Loucy (cell line): Measurements from ENCODE around the gene FAM151A.

Source experiments
- H2AFZ ChIP-seq: fragments of 200-600 bp; sonication (generic); 2 replicates; pipeline ENCODE4 v1.6.0; 2016; ENCODE audit warnings: antibody characterized with exemption, mild to moderate bottlenecking, low read length, moderate library complexity
- H3F3A ChIP-seq: fragments of 200-600 bp; 2 replicates; pipeline ENCODE4 v1.6.0; 2016; ENCODE audit warnings: antibody characterized with exemption, low read depth, mild to moderate bottlenecking
- H3K27me3 ChIP-seq: fragments of 200-600 bp; sonication (generic); 2 replicates; pipeline ENCODE4 v1.6.1; 2014; ENCODE audit warnings: low read length, mild to moderate bottlenecking; ENCODE audit not compliant: insufficient read depth, poor library complexity, severe bottlenecking
- H3K36me3 ChIP-seq: fragments of 200-600 bp; sonication (generic); 2 replicates; pipeline ENCODE4 v1.6.1; 2016; ENCODE audit warnings: low read length; ENCODE audit not compliant: insufficient read depth
- H3K4me1 ChIP-seq: fragments of 200-600 bp; sonication (generic); 2 replicates; pipeline ENCODE4 v1.5.1; 2014; ENCODE audit warnings: low read length, mild to moderate bottlenecking; ENCODE audit not compliant: insufficient read depth, poor library complexity, severe bottlenecking
- H3K4me2 ChIP-seq: fragments of 200-600 bp; sonication (generic); 2 replicates; pipeline ENCODE4 v1.6.0; 2014; ENCODE audit warnings: antibody characterized with exemption, low read length, low read depth, mild to moderate bottlenecking; ENCODE audit not compliant: poor library complexity, severe bottlenecking
- H3K4me3 ChIP-seq: fragments of 200-600 bp; sonication (generic); 2 replicates; pipeline ENCODE4 v1.5.1; 2014; ENCODE audit warnings: low read length, mild to moderate bottlenecking, mixed read lengths; ENCODE audit not compliant: poor library complexity, severe bottlenecking
- H3K79me2 ChIP-seq: fragments of 200-600 bp; sonication (generic); 2 replicates; pipeline ENCODE4 v1.6.1; 2014; ENCODE audit warnings: low read length; ENCODE audit not compliant: insufficient read depth
- H3K9ac ChIP-seq: fragments of 200-600 bp; sonication (generic); 2 replicates; pipeline ENCODE4 v1.6.0; 2014; ENCODE audit warnings: mild to moderate bottlenecking, low read depth, low read length, moderate library complexity; ENCODE audit not compliant: poor library complexity, severe bottlenecking
- H3K9me2 ChIP-seq: fragments of 200-600 bp; sonication (generic); replicated peaks from 2 replicates; pipeline ENCODE4 v1.6.1; 2016; ENCODE audit warnings: low read depth, low read length, mixed read lengths
- H3K9me3 ChIP-seq: fragments of 200-600 bp; sonication (generic); 2 replicates; pipeline ENCODE4 v1.6.1; 2014; ENCODE audit warnings: mild to moderate bottlenecking, antibody characterized with exemption, low read length, low read depth; ENCODE audit not compliant: insufficient read depth
- H4K20me1 ChIP-seq: fragments of 200-600 bp; sonication (generic); 2 replicates; pipeline ENCODE4 v1.6.0; 2014; ENCODE audit warnings: antibody characterized with exemption, low read length, mild to moderate bottlenecking; ENCODE audit not compliant: insufficient read depth, poor library complexity, severe bottlenecking
- CTCF ChIP-seq: fragments of 200-600 bp; sonication (generic); conservative IDR thresholded peaks from 2 replicates; pipeline ENCODE4 v1.5.1; 2014; ENCODE audit warnings: mild to moderate bottlenecking, antibody characterized with exemption, low read length
- EZH2phosphoT487 ChIP-seq: fragments of 200-600 bp; IDR thresholded peaks from 2 replicates; pipeline ENCODE4 v1.6.1; 2018; ENCODE audit warnings: antibody characterized with exemption, mild to moderate bottlenecking, moderate library complexity, borderline replicate concordance

The FAM151A gene

GRCh38 chr1:54610601-54611580 is 12.4 kb downstream of the FAM151A start:
- Histone ChIP-seq H4K20me1 (no peaks in the 10 kb centered on the region), H3K4me3 (no peak overlapping the region), H3F3A (no peaks in the 10 kb centered on the region), H3K36me3 (no peaks in the 10 kb centered on the region), H3K9ac (no peak overlapping the region), H3K9me3 (no peaks in the 10 kb centered on the region), H2AFZ (no peak overlapping the region), H3K4me2 (no peak overlapping the region), H3K4me1 (peaks cover 11% of the 10 kb centered on the region), H3K9me2 (no peaks in the 10 kb centered on the region), H3K27me3 (no peaks in the 10 kb centered on the region), H3K79me2 (no peaks in the 10 kb centered on the region)
- TF ChIP-seq CTCF, result no peak
- TF ChIP-seq EZH2phosphoT487, result no peak

DNA sequence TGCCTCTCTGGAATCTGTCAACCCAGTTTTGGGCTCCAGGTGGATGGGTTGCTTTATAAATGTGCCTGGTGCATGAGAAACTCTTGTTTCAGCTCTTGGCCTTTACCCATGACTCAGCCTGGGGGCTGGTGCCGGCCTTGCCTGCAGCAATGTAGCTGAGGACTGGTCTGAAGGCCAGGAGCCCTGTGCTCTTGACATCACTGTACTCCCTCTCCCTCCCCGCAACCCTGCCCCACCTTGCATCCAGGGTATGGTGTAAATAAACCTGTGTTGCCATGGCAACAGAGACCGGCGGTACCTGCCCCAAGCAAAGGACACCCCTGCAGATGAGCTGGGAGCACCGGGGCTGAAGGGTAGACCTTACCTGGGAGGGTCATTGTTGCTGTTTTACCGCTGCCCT is 13.3 kb downstream of the FAM151A start:
- no peaks in the 10 kb centered on the region for H4K20me1 ChIP-seq
- H2AFZ ChIP-seq, result no peak overlapping the region
- no peak for TF ChIP-seq CTCF
- TF ChIP-seq EZH2phosphoT487, result no peak
- H3K79me2 ChIP-seq, result no peaks in the 10 kb centered on the region
- no peak overlapping the region for H3K9ac ChIP-seq
- peaks cover under 1% of the 10 kb centered on the region; the same call in 1 of the 2 replicates for H3F3A ChIP-seq
- no peaks in the 10 kb centered on the region for H3K36me3 ChIP-seq
- no peak overlapping the region for H3K4me2 ChIP-seq
- H3K9me3 ChIP-seq, result no peaks in the 10 kb centered on the region
- H3K27me3 ChIP-seq, result no peaks in the 10 kb centered on the region
- H3K4me1 ChIP-seq, result peaks cover 20% of the 10 kb centered on the region
- no peaks in the 10 kb centered on the region for H3K9me2 ChIP-seq
- H3K4me3 ChIP-seq, result no peak overlapping the region

- no peaks in the 10 kb centered on the region for H3K9me2 ChIP-seq
- H4K20me1 ChIP-seq, result no peaks in the 10 kb centered on the region
- H3F3A ChIP-seq, result peaks cover 4% of the 10 kb centered on the region; the same call in 1 of the 2 replicates
- no peak overlapping the region for H3K4me3 ChIP-seq
- peaks cover 24% of the 10 kb centered on the region for H3K4me1 ChIP-seq
- TF ChIP-seq EZH2phosphoT487, result no peak
- no peak for TF ChIP-seq CTCF
- H3K79me2 ChIP-seq, result no peaks in the 10 kb centered on the region
- no peak overlapping the region for H3K4me2 ChIP-seq
- no peaks in the 10 kb centered on the region for H3K36me3 ChIP-seq
- no peak overlapping the region for H3K9ac ChIP-seq
- H3K27me3 ChIP-seq, result no peaks in the 10 kb centered on the region
- H2AFZ ChIP-seq, result no peak overlapping the region
- no peaks in the 10 kb centered on the region for H3K9me3 ChIP-seq
Observed at GRCh38 chr1:54609301-54609921, 13.9 kb downstream of the FAM151A start.
